ENCODE results near the gene ZEB2. TPM values are rescaled to one million over a fixed set of nuclear protein-coding genes. Genes with fewer than 3 reads are reported as not detected.

Gene ZEB2
- total RNA-seq, 2 experiments from 2014 or later: 4.0 to 16.9 TPM

DNA sequence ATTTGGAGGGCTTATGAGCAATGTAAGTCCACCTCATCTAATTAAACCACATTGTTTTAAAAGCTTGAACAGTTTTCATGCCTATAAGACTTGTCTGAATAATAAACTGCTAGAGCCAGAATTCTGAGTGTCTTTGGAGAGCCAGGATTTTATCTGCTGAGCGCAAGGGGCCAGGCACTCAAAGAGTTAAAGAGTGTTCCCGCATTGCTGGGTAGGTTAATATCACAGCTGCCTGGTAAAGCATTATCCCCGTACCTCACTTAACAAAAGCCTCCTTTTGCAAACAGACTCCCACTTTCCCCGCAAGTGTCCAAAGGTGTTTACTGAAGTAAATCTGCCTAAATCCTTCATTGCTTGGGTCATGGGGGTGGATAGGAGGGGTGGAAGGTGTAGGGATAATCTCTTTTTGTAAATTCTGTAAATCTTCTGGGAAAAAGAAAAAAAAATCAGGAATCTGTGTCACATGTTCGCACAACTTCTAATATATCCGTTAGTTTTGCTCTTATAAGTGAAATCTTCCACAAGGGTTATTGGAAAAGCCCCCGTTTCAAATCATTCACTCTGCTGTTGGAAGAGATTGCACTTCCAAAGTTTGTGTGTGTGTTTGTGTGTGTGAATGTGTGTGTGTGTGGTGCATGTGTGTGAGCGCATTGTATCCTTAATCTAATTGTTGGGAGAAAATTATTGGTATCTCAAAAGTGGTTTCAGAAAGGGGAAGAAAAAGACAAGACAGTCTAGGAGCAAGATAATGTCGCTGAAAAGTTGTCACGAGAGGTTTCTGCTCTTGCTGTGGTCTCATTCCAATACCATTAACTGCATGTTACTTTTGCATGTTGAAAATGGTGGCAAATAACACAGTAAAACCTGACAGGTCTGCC is 10.7 kb downstream of the ZEB2 start:
- H4K20me1 ChIP-seq (ENCODE audit: insufficient read depth, low read length): peaks cover 1% of the 10 kb centered on the region; the same call in 1 of the 2 replicates
- no peak overlapping the region for H3K4me3 ChIP-seq (ENCODE audit: low read depth, low read length, poor library complexity, severe bottlenecking)
- DNase-seq (ENCODE audit: low spot score): no peak
- no peak for TF ChIP-seq EZH2phosphoT487 (IDR thresholded peaks at IDR 0.05; ENCODE audit: borderline replicate concordance, low read depth, low read length)
- TF ChIP-seq, protein P1, sequence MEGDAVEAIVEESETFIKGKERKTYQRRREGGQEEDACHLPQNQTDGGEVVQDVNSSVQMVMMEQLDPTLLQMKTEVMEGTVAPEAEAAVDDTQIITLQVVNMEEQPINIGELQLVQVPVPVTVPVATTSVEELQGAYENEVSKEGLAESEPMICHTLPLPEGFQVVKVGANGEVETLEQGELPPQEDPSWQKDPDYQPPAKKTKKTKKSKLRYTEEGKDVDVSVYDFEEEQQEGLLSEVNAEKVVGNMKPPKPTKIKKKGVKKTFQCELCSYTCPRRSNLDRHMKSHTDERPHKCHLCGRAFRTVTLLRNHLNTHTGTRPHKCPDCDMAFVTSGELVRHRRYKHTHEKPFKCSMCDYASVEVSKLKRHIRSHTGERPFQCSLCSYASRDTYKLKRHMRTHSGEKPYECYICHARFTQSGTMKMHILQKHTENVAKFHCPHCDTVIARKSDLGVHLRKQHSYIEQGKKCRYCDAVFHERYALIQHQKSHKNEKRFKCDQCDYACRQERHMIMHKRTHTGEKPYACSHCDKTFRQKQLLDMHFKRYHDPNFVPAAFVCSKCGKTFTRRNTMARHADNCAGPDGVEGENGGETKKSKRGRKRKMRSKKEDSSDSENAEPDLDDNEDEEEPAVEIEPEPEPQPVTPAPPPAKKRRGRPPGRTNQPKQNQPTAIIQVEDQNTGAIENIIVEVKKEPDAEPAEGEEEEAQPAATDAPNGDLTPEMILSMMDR (conservative IDR thresholded peaks at IDR 0.05; ENCODE audit: low read length): no peak
- no peaks in the 10 kb centered on the region for H3K9me2 ChIP-seq (ENCODE audit: insufficient read depth, low read length)
- no TSS peak for BruUV-seq (replicated peaks)
- H2AFZ ChIP-seq (ENCODE audit: low read length): peak overlapping the region; percentile 13; the same call in 1 of the 2 replicates
- H3K4me1 ChIP-seq (ENCODE audit: insufficient read depth, low read length, poor library complexity, severe bottlenecking): peaks cover 33% of the 10 kb centered on the region
- H3K79me2 ChIP-seq (ENCODE audit: insufficient read depth, low read depth, low read length): no peaks in the 10 kb centered on the region
- no peaks in the 10 kb centered on the region for H3K36me3 ChIP-seq (ENCODE audit: insufficient read depth, low read length)
- CTCF ChIA-PET (ENCODE audit: unreplicated experiment): no interaction called here
- intact Hi-C loops (cut with micrococcal nuclease; ENCODE audit: unreplicated experiment): loop anchor here (5.0 kb wide), 1 partner anchor 347 kb away; no protein-coding TSS in a partner anchor
- no peak overlapping the region for H3K27ac ChIP-seq (ENCODE audit: low read depth, low read length, poor library complexity, severe bottlenecking)
- H3K9me3 ChIP-seq (ENCODE audit: low read length): no peaks in the 10 kb centered on the region
- peak overlapping the region; percentile 51 for H3K4me2 ChIP-seq (ENCODE audit: low read length)
- POLR2A ChIA-PET: interaction anchor here (0.5 to 1.3 kb wide), 8 partner anchors 9 to 579 kb away, joined by 3 to 4 read pairs (median 3); no protein-coding TSS in a partner anchor

DNA sequence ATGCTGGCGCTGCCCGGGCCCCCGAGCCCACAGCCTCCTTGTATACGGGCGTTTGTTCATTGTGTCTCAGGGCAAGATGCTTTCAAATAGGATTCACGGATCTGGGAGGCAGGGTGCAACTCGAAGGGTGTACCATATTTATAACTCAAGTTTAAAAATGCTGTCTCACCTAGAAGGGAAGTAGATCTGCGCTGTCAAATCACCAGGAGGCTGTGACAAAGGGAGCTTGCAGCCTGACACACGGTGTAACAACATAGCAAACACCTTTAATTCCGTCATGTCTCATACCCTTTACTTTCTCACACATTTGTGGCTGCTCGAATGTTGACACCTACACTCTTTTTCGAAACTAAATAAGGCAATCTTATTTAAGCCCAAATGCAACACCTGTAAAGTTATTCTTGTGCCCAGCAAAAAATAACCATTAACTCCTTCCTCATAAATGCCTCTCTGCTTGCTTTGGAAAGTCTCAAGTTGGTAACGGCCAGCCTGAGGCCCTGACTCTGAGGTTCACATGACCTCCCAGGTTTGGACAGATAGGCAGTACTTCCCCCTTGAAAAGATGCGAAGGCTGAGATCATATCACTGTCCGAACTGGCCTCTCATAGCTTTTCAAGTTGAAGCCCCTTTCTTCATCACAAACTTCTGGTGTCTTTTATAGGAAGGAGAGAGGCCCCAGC is 11.6 kb downstream of the ZEB2 start:
- Histone ChIP-seq H3K4me3 (ENCODE audit: low read depth, low read length, poor library complexity, severe bottlenecking) (no peak overlapping the region), H3K36me3 (ENCODE audit: insufficient read depth, low read length) (no peaks in the 10 kb centered on the region), H3K9me3 (ENCODE audit: low read length) (no peaks in the 10 kb centered on the region), H3K9me2 (ENCODE audit: insufficient read depth, low read length) (no peaks in the 10 kb centered on the region), H2AFZ (ENCODE audit: low read length) (peak overlapping the region; percentile 13; the same call in 1 of the 2 replicates), H3K4me1 (ENCODE audit: insufficient read depth, low read length, poor library complexity, severe bottlenecking) (peaks cover 33% of the 10 kb centered on the region), H3K27ac (ENCODE audit: low read depth, low read length, poor library complexity, severe bottlenecking) (no peak overlapping the region), H4K20me1 (ENCODE audit: insufficient read depth, low read length) (no peaks in the 10 kb centered on the region), H3K79me2 (ENCODE audit: insufficient read depth, low read depth, low read length) (no peaks in the 10 kb centered on the region), H3K4me2 (ENCODE audit: low read length) (peak overlapping the region; percentile 51)
- TF ChIP-seq, protein P1 (conservative IDR thresholded peaks at IDR 0.05; ENCODE audit: low read length): no peak
- TF ChIP-seq EZH2phosphoT487 (IDR thresholded peaks at IDR 0.05; ENCODE audit: borderline replicate concordance, low read depth, low read length): no peak
- peak; percentile 34 for DNase-seq (ENCODE audit: low spot score)
- POLR2A ChIA-PET: interaction anchor here (0.7 to 1.3 kb wide), 8 partner anchors 9 to 736 kb away, joined by 3 to 4 read pairs (median 3); no protein-coding TSS in a partner anchor
- no TSS peak for BruUV-seq (replicated peaks)
- intact Hi-C loops (cut with micrococcal nuclease; ENCODE audit: unreplicated experiment): loop anchor here (5.0 kb wide), 1 partner anchor 346 kb away; no protein-coding TSS in a partner anchor
- CTCF ChIA-PET (ENCODE audit: unreplicated experiment): interaction anchor here (0.6 kb wide), 1 partner anchor 110 kb away, joined by 5 read pairs; no protein-coding TSS in a partner anchor

Data from OCI-LY7 (cell line).